Measurements from ENCODE around the gene VNN1.

GRCh38 chr6:132703936-132704335 lies 9.9 kb downstream of the VNN1 start:
- TF ChIP-seq CTCF (conservative IDR thresholded peaks at IDR 0.05) (no peak), EZH2 (IDR thresholded peaks at IDR 0.05; ENCODE audit: low read depth) (no peak)
